ENCODE data around the gene PAPPA.

The PAPPA gene

DNA sequence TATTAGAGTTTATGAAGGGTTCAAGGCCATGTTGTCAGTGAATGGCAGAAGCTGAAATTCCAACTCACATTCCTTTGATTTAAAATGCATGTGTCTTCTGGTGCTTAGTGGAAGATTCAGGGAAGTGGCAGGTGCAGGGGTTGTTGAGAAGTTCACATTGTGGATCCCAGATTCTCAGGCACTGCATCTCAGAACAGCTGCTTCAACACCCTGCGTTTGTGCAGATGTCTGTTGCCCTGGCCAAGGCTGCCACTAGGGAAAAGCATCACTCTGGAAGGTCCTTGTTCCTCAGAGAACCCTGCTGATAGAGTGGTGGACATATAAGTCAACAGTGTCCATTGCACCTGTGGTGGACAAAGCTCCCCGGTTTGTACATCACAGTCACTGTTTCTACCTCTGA is 162.7 kb downstream of the PAPPA start:
- no peak for DNase-seq (ENCODE audit: low read depth)

DNA sequence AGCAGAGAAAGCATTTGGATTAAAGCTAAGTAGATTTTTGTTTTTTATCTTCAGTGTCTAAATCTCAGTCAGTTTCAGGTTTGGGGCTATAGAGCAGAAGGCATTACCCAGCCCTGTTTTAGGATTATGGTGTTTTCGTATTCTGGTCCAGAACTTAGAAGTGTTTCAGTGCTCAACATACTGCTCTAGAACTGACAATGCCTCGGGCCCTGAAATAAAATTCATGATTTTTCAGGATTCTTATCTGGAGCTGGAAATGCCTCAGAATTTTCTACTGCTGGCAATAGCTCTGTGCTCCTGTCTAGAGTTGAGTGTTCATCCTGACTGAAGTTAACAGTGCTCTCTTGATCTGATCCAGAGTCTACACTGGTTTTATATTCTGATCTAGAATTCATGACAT is 163.9 kb downstream of the PAPPA start:
- no peak for DNase-seq (ENCODE audit: low read depth)

- DNase-seq (ENCODE audit: low read depth): no peak
Measured at GRCh38 chr9:116318468-116319374, 165.1 kb downstream of the PAPPA start.

GRCh38 chr9:116319480-116319879 is 165.9 kb downstream of the PAPPA start:
- no peak for DNase-seq (ENCODE audit: low read depth)

DNA sequence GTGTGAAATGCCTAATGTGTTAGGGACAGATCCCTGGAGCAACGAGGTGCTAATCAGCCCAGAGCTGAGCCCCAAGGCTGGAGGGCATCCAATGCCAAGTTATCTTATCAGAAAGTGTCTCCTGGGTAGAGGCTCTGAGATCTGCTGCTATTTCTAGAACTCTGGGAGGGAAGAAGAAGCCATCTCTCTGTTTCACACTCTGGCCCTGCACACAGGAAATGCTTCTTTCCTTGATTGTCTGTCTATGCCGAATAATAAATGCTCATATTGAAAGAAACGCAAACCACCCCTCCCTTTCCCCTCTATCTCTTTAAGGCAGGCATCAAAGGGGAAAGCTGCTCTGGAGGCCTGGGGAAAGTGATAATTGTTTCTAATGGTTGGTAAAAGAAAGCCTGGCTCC is 166.7 kb downstream of the PAPPA start:
- DNase-seq (ENCODE audit: low read depth): no peak

DNA sequence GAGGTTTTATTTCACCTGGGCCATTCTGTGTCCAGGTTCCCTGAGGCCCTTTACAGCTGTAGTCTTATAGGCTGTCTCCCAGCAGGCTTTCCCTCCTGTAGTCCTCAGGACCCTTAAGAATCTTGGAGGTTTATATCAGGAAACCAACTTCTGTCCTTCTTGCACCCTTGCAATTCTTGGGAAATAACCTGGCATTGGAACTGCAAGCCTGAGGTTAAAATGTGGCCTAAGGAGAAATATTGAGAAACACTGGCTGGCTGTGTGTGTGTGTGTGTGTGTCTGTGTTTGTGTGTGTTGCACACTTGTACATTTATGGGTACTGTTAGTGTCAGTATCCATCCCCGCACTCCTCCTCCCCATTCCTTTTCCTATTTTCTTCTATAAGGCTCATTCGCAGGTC is 168.9 kb downstream of the PAPPA start:
- no peak for DNase-seq (ENCODE audit: low read depth)

DNA sequence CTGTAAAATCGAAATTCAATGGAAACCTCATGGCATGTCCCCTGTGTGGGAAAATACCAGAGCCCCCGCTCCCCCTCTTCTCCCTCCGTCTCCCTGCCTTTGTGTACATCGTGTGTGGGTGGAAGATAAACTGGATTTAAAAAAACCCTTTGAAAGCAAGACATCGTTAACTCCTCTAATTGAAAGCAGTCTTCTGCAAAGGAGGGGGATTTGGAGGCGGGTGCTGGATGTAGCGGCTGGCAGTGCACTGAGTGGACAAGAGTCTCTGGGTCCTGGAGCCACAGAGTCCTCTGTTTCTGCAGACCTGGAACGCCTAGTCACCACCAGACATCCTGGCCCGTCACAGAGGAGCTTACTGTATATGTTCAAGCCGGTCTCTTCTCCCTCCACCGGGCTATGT is 169.4 kb downstream of the PAPPA start:
- DNase-seq (ENCODE audit: low read depth): no peak

DNA sequence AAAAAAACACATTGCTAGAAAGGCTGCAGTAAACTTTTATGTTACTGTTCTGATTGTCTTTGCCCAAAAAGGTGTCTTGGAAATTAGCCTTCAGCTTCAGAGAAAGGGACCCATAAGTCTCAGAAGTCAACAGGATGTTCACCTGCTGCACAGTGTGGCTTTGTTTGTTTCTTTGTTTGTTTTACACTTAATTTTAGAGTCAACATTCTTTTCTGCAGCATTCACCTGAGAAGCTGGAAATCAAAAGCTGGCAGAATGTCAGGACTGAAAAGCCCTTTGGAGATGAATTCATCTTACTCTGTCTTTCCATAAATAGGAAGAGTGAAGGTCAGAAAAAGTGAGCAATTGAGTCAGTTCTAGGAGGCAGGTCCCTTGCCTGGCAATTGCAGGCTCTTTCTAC is 170.0 kb downstream of the PAPPA start:
- no peak for DNase-seq (ENCODE audit: low read depth)

GRCh38 chr9:116325924-116326323 is 172.3 kb downstream of the PAPPA start:
- DNase-seq (ENCODE audit: low read depth): no peak

GRCh38 chr9:116327701-116328405 is 174.3 kb downstream of the PAPPA start:
- DNase-seq (ENCODE audit: low read depth): peak; percentile 15

DNA sequence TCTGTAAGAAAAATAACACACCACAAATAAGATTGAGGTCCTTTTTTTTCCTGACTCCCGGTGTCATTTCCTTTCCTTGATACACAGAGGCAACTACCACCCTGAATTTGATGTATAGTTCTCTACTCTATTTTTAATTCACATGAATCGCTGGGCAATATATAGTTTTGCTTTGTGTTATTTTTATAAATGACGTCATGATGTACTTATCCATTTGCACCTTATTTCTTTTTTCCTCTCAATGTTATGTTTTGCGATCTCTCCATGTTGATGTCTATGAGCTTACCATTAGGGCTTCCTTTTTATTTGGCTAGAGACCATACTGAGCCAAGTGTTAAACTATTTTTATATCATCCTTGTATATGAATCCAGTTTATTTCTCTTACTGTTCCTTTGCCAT is 175.9 kb downstream of the PAPPA start:
- DNase-seq (ENCODE audit: low read depth): no peak

GRCh38 chr9:116331241-116331640 is 177.7 kb downstream of the PAPPA start:
- no peak for DNase-seq (ENCODE audit: low read depth)

- no peak for DNase-seq (ENCODE audit: low read depth)
Measured at GRCh38 chr9:116332090-116332489, 178.5 kb downstream of the PAPPA start.

GRCh38 chr9:116333254-116333653 is 179.7 kb downstream of the PAPPA start:
- no peak for DNase-seq (ENCODE audit: low read depth)

DNA sequence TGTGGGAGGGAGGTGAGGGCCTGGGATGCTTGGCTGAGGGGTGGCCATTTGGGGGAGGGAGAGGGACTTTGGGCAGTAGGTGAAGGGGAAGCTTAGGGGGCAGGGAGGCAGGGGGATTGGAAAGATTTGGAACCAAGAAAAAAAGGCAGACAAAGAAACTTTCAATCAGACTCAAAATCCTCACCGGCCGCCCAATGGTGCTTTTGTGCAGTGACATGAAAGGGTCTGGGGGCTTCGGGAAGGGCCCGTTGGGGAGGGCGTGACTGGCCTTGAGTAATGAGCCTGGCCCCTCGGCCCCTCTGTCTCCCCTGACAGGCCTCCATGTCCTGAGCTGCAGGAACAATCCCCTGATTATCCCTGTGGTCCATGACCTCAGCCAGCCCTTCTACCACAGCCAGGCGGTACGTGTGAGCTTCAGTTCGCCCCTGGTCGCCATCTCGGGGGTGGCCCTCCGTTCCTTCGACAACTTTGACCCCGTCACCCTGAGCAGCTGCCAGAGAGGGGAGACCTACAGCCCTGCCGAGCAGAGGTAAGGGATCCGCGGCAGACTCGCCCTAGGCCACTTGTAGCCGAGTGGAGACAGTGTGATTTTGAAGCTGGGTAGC is 181.1 kb downstream of the PAPPA start:
- DNase-seq (ENCODE audit: low read depth): no peak

DNA sequence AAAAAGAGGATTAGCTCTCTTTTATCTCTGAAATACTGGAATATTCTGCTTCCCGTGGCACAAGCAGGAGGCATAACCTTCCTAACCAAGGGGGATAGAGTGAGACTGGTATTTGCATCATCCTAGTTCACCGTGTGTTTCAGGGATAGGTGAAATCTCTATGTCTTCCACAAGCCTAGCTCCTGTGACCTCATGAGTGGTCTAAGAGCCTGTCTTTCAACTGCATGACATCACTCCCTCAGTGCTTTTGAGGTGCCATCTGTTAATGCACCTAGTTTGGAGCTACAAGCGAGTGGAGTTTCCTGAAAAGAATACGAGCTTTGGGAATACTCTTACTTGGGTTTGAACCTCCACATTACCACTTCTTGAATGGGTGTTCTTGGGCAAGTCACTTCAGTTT is 181.8 kb downstream of the PAPPA start:
- no peak for DNase-seq (ENCODE audit: low read depth)

- no peak for DNase-seq (ENCODE audit: low read depth)
Measured at GRCh38 chr9:116336133-116336862, 182.7 kb downstream of the PAPPA start.

GRCh38 chr9:116337015-116337414 is 183.4 kb downstream of the PAPPA start:
- no peak for DNase-seq (ENCODE audit: low read depth)

- no peak for DNase-seq (ENCODE audit: low read depth)
Measured at GRCh38 chr9:116340270-116340669, 186.7 kb downstream of the PAPPA start.

GRCh38 chr9:116342061-116342460 is 188.5 kb downstream of the PAPPA start:
- DNase-seq (ENCODE audit: low read depth): no peak

- DNase-seq (ENCODE audit: low read depth): no peak
Measured at GRCh38 chr9:116342941-116343340, 189.3 kb downstream of the PAPPA start.

GRCh38 chr9:116344416-116344815 is 190.8 kb downstream of the PAPPA start:
- DNase-seq (ENCODE audit: low read depth): no peak
